ENCODE data around the gene ZNF134. TPM values are rescaled to one million over a fixed set of nuclear protein-coding genes. Genes with fewer than 3 reads are reported as not detected.

Gene ZNF134
- total RNA-seq, 3 donors from 2014 or later (not counting 1 experiment from before 2014, with no cell fraction given): 18.5 to 22.0 (median 20.5) TPM

DNA sequence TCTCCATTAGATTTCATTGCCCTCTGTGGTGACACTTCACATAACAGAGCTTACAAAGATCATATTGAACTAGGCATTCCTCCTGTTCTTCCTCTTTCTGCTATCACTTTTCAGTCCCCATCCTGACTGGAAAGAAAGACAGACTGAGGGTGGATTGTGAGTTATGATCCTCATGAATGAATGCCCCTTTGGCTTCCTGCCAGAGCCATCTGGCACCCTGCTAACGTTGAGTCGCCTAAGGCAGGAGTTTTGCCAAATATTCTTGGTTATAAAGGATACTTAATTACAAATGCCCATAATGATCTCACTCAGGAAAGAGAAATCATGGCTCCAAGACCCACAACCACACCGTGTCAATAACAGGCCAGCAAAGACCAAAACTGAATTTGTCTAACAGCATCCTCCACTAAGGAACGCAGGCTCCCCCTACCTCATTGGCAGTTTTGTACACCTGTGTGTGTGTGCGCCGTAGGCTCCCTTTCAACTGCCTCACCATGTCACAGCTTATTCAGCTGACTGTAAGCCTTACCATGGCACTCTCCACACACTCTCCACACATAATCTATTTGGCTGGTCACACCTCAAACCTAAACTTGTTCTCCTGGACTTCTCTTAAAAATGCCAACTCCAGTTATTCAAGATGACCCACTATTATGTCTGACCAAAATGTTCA is 34.4 kb downstream of the ZNF134 start:
- Mint-ChIP-seq H3K4me1 (peaks cover 11 to 17% of the 10 kb centered on the region in 2 donors), H3K9me3 (peaks cover 13 to 14% of the 10 kb centered on the region in 2 donors), H3K4me3 (no peak overlapping the region), H3K36me3 (peaks cover 29% of the 10 kb centered on the region), H3K27me3 (ENCODE audit: low read depth in 2 of 2) (no peaks in the 10 kb centered on the region), H3K27ac (no peak overlapping the region)
- no peaks in the 10 kb centered on the region for H3K27me3 ChIP-seq (ENCODE audit: control insufficient read depth, insufficient read depth, low read length)
- DNase-seq: no peak
- ATAC-seq: no peak
- intact Hi-C loops (cut with micrococcal nuclease): no loop called here
- TF ChIP-seq CTCF (IDR thresholded peaks at IDR 0.05): no peak
- H3K9me3 ChIP-seq (ENCODE audit: control insufficient read depth, insufficient read depth, low read length): peaks cover 27% of the 10 kb centered on the region
- no peak overlapping the region for H3K4me3 ChIP-seq (ENCODE audit: low read length)
- WGBS (ENCODE audit: insufficient coverage): 85% methylated on average over 5 of the region's 6 CpGs
- no peak overlapping the region for H3K27ac ChIP-seq (ENCODE audit: low read length)
- no peaks in the 10 kb centered on the region for H3K36me3 ChIP-seq (ENCODE audit: control insufficient read depth, insufficient read depth, low read length)
- H3K4me1 ChIP-seq (ENCODE audit: control insufficient read depth, insufficient read depth, low read length): peaks cover 13% of the 10 kb centered on the region

- H3K9me3 Mint-ChIP-seq: peaks cover 15 to 27% of the 10 kb centered on the region in 2 donors
- 76% methylated on average over 6 of the region's 6 CpGs for WGBS (ENCODE audit: insufficient coverage)
- peak overlapping the region; percentile 62 for H3K4me3 Mint-ChIP-seq
- H3K4me1 ChIP-seq (ENCODE audit: control insufficient read depth, insufficient read depth, low read length): peaks cover 13% of the 10 kb centered on the region
- peaks cover 30% of the 10 kb centered on the region for H3K9me3 ChIP-seq (ENCODE audit: control insufficient read depth, insufficient read depth, low read length)
- no peak for TF ChIP-seq CTCF (IDR thresholded peaks at IDR 0.05)
- no peak overlapping the region for H3K27ac ChIP-seq (ENCODE audit: low read length)
- H3K27ac Mint-ChIP-seq: peak overlapping the region; percentile 69 to 77
- no peaks in the 10 kb centered on the region for H3K36me3 ChIP-seq (ENCODE audit: control insufficient read depth, insufficient read depth, low read length)
- peaks cover 43% of the 10 kb centered on the region for H3K36me3 Mint-ChIP-seq
- no peak for ATAC-seq
- peaks cover 7 to 12% of the 10 kb centered on the region in 2 donors for H3K27me3 Mint-ChIP-seq (ENCODE audit: low read depth in 2 of 2)
- intact Hi-C loops (cut with micrococcal nuclease): no loop called here
- no peak overlapping the region for H3K4me3 ChIP-seq (ENCODE audit: low read length)
- H3K27me3 ChIP-seq (ENCODE audit: control insufficient read depth, insufficient read depth, low read length): no peaks in the 10 kb centered on the region
- no peak for DNase-seq
- peaks cover 11 to 22% of the 10 kb centered on the region in 2 donors for H3K4me1 Mint-ChIP-seq
Measured at GRCh38 chr19:57651654-57651996, 37.6 kb downstream of the ZNF134 start.

DNA sequence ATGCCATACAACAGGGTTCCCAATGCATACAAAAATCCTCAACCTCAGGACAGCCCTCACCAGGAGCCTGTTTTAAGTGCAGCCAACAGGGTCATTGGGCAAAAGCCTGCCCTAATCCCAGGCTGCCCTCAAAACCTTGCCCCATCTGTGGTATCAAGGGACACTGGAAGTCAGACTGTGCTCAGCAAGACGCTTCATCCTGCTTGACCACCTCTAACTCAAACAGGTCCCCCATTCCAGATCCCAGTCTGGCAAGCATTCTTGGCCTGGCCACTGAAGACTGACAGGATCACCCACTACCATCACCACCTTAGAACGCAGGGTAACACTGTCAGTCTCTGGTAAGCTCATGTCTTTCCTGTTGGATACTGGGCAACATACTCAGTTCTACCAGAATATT is 39.6 kb downstream of the ZNF134 start:
- no peak for DNase-seq
- Histone ChIP-seq H3K36me3 (ENCODE audit: control insufficient read depth, insufficient read depth, low read length) (no peaks in the 10 kb centered on the region), H3K27me3 (ENCODE audit: control insufficient read depth, insufficient read depth, low read length) (no peaks in the 10 kb centered on the region), H3K4me3 (ENCODE audit: low read length) (no peak overlapping the region), H3K9me3 (ENCODE audit: control insufficient read depth, insufficient read depth, low read length) (peaks cover 22% of the 10 kb centered on the region), H3K27ac (ENCODE audit: low read length) (no peak overlapping the region), H3K4me1 (ENCODE audit: control insufficient read depth, insufficient read depth, low read length) (peaks cover 13% of the 10 kb centered on the region)
- no peak for ATAC-seq
- Mint-ChIP-seq H3K27ac (no peak overlapping the region), H3K4me1 (peaks cover 11 to 22% of the 10 kb centered on the region in 2 donors), H3K27me3 (ENCODE audit: low read depth in 2 of 2) (peaks cover 9 to 12% of the 10 kb centered on the region in 2 donors), H3K4me3 (no peak overlapping the region), H3K9me3 (peaks cover 13 to 25% of the 10 kb centered on the region in 2 donors), H3K36me3 (peaks cover 33% of the 10 kb centered on the region)
- whole genome bisulfite sequencing (ENCODE audit: insufficient coverage): 88% methylated on average over 2 of the region's 2 CpGs
- intact Hi-C loops (cut with micrococcal nuclease): no loop called here
- TF ChIP-seq CTCF (IDR thresholded peaks at IDR 0.05): no peak

DNA sequence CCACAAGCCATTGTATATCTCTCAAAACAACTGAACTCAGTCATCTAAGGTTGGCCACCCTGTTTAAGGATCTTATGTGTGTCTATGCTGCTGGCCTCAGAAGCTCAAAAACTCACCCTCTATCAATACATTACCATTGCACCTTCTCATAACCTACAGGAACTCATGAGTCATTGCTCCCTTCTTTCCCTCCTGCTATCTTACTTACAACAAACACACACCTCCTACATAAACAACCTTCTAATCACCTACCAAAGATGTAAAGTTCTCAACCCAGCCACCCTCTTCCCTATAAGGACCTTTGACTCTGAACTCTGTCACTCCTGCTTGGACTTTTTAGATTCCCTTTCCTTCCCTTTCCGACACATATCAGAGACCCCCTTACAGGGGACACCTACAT is 41.4 kb downstream of the ZNF134 start:
- TF ChIP-seq CTCF (IDR thresholded peaks at IDR 0.05): no peak
- H3K4me1 Mint-ChIP-seq: peaks cover 11 to 22% of the 10 kb centered on the region in 2 donors
- Histone ChIP-seq H3K9me3 (ENCODE audit: control insufficient read depth, insufficient read depth, low read length) (peaks cover 22% of the 10 kb centered on the region), H3K27ac (ENCODE audit: low read length) (no peak overlapping the region), H3K27me3 (ENCODE audit: control insufficient read depth, insufficient read depth, low read length) (no peaks in the 10 kb centered on the region), H3K36me3 (ENCODE audit: control insufficient read depth, insufficient read depth, low read length) (no peaks in the 10 kb centered on the region), H3K4me3 (ENCODE audit: low read length) (no peak overlapping the region), H3K4me1 (ENCODE audit: control insufficient read depth, insufficient read depth, low read length) (peaks cover 13% of the 10 kb centered on the region)
- DNase-seq (no peak), ATAC-seq (no peak)
- no peak overlapping the region for H3K4me3 Mint-ChIP-seq
- H3K36me3 Mint-ChIP-seq: peaks cover 32% of the 10 kb centered on the region
- 100% methylated on average over 1 of the region's 1 CpG for WGBS (ENCODE audit: insufficient coverage)
- peaks cover 13 to 25% of the 10 kb centered on the region in 2 donors for H3K9me3 Mint-ChIP-seq
- intact Hi-C loops (cut with micrococcal nuclease): no loop called here
- peaks cover 18 to 24% of the 10 kb centered on the region in 2 donors for H3K27me3 Mint-ChIP-seq (ENCODE audit: low read depth in 2 of 2)
- no peak overlapping the region for H3K27ac Mint-ChIP-seq
